Gastroesophageal sphincter (tissue), 4 donors: ENCODE measurements around the gene PBRM1. TPM values are rescaled to one million over a fixed set of nuclear protein-coding genes. Genes with fewer than 3 reads are reported as not detected.
A peak's percentile ranks its signal among the peaks of the same experiment; 100 is the strongest.
"Not testable (repeated sequence)": the region's sequence is repeated elsewhere in the genome, so short reads cannot be mapped to it uniquely, and the experiment has no call there.

Source experiments
- ATAC-seq: fragments of 150-250 bp; one replicate; pipeline ENCODE4 v1.9.1; 2016; ENCODE audit warnings: mild to moderate bottlenecking, moderate library complexity
- H3K27ac ChIP-seq, 4 donors: fragments of 200-600 bp; sonication (generic) in 3 of 4; 1 replicate in 3 of 4; 2 replicates in 1 of 4; pipeline ENCODE4 v1.5.1; 2016 to 2019
- H3K27me3 ChIP-seq: fragments of 200-600 bp; sonication (generic); one replicate; pipeline ENCODE4 v1.5.1; 2019
- H3K36me3 ChIP-seq, 2 donors: fragments of 200-600 bp; sonication (generic); one replicate each; pipeline ENCODE4 v1.5.1; 2019; ENCODE audit warnings: control low read depth in 1 of 2
- H3K4me1 ChIP-seq, 3 donors: fragments of 200-600 bp; sonication (generic); 1 replicate in 2 of 3; 2 replicates in 1 of 3; pipeline ENCODE4 v1.5.1; 2016 to 2019; ENCODE audit warnings: control low read depth in 2 of 3
- H3K4me3 ChIP-seq, 2 donors: fragments of 200-600 bp; sonication (generic); one replicate each; pipeline ENCODE4 v1.5.1; 2019; ENCODE audit warnings: mild to moderate bottlenecking in 1 of 2, moderate library complexity in 1 of 2
- H3K9me3 ChIP-seq, 3 donors: fragments of 200-600 bp; sonication (generic); one replicate each; pipeline ENCODE4 v1.5.1; 2017 to 2019; ENCODE audit warnings: control low read depth in 2 of 3
- EP300 ChIP-seq: sonication (generic); formaldehyde crosslinking; IDR thresholded peaks from one replicate; pipeline ENCODE4 v1.6.1; 2017; ENCODE audit warnings: antibody characterized with exemption, mild to moderate bottlenecking
- POLR2A ChIP-seq, 2 donors: fragments of 450-650 bp; IDR thresholded peaks; one replicate each; pipeline ENCODE4 v1.6.1; 2017; ENCODE audit warnings: antibody characterized with exemption in 2 of 2, mild to moderate bottlenecking in 2 of 2, moderate library complexity in 1 of 2
- POLR2AphosphoS5 ChIP-seq: sonication (generic); formaldehyde crosslinking; IDR thresholded peaks from one replicate; pipeline ENCODE4 v1.6.1; 2017; ENCODE audit warnings: antibody characterized with exemption
- WGBS, 2 donors: methylation state at CpG; one replicate each; pipeline ENCODE4 v1.1.5; 2018; ENCODE audit warnings: low coverage in 1 of 2; 5-methylcytosine and 5-hydroxymethylcytosine counted together
- total RNA-seq, 4 donors: library from RNA; depleted of rRNA; stranded (reverse); fragments of >200 nt; gene quantifications; one replicate each; pipeline ENCODE4 v1.1.0, GENCODE V29; 2016
- TF ChIP-seq, protein P1 (sequence below), 4 experiments: fragments of 200-600 bp in 2 of 4; fragments of 450-650 bp in 2 of 4; sonication (generic) in 1 of 4; IDR thresholded peaks; one replicate each; pipeline ENCODE4 v1.5.1; 2017 to 2019; ENCODE audit warnings: antibody characterized with exemption in 4 of 4, mild to moderate bottlenecking in 2 of 4, moderate library complexity in 2 of 4

PBRM1 gene
- total RNA-seq = 100 to 1,000 TPM in 1 of 4 donors, 10 to 100 TPM in 3; 73.9 to 105 (median 98.4) TPM

DNA sequence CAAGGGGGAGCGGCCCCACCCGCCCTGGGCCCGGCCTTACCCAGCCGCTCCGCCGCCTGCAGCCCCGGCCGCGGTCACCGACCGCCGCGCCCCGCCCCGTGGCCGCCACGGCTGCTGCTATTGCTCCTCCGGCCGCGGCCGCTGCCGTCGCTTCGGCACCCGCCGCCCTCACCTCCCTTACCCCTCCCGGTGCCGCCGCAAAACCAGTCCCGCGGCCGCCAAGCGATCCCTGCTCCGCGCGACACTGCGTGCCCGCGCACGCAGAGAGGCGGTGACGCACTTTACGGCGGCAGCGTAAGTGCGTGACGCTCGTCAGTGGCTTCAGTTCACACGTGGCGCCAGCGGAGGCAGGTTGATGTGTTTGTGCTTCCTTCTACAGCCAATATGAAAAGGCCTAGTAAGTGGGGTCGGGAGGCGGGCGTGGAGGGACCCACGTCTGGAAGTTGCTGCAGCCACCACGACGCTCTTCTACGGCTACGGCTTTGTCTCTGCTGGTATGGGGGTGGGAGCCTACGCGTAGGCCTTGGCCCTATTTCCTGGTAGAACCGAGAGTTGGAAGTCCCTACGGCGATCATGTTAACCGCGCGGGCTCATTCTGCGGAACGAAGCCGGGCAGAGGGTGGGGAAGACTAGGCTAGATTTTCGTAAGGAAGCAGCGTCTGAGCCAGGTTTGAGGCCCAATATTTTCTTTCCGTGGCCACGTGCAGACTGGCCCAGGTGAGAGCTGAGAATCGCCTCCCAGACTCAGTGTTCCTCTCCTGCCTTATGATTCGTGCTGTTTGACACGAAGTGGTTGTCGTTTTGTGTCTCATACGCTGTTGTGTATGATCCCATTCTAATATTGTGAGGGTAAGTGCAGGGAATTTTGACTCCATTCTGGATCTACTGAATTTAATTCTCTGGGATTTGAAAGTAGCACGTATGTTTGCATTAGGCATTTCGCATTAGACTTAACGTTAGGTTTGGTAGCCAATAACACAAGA is at the start of gene PBRM1, which contains the start of gene GNL3:
Gene PBRM1, minus strand, starts transcription at position 205 of the 983 bp plus-strand sequence.
Gene GNL3, plus strand, starts transcription at position 324 of the 983 bp plus-strand sequence. Its CDS starts 61 bp downstream, at position 385.
- Histone ChIP-seq H3K27ac (peak within 1 kb of the TSS; percentile 90 to 100 (median 99)), H3K27me3 (no peaks in the 10 kb centered on the region), H3K4me3 (peak within 1 kb of the TSS; percentile 88 to 95), H3K36me3 (peaks cover 4 to 45% of the 10 kb centered on the region in 2 donors), H3K4me1 (peaks cover 5 to 57% (median 12%) of the 10 kb centered on the region in 3 donors), H3K9me3 (no peaks in the 10 kb centered on the region)
- TF ChIP-seq POLR2A (IDR thresholded peaks at IDR 0.05) = peak; percentile 81
- no peak for TF ChIP-seq EP300
- TF ChIP-seq POLR2AphosphoS5 = peak; percentile 96
- TF ChIP-seq, protein P1, sequence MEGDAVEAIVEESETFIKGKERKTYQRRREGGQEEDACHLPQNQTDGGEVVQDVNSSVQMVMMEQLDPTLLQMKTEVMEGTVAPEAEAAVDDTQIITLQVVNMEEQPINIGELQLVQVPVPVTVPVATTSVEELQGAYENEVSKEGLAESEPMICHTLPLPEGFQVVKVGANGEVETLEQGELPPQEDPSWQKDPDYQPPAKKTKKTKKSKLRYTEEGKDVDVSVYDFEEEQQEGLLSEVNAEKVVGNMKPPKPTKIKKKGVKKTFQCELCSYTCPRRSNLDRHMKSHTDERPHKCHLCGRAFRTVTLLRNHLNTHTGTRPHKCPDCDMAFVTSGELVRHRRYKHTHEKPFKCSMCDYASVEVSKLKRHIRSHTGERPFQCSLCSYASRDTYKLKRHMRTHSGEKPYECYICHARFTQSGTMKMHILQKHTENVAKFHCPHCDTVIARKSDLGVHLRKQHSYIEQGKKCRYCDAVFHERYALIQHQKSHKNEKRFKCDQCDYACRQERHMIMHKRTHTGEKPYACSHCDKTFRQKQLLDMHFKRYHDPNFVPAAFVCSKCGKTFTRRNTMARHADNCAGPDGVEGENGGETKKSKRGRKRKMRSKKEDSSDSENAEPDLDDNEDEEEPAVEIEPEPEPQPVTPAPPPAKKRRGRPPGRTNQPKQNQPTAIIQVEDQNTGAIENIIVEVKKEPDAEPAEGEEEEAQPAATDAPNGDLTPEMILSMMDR (IDR thresholded peaks at IDR 0.05) = no peak
- 0% methylated on average over 12 to 19 of the region's 82 CpGs for WGBS, 2 donors
- ATAC-seq = peak; percentile 97

DNA sequence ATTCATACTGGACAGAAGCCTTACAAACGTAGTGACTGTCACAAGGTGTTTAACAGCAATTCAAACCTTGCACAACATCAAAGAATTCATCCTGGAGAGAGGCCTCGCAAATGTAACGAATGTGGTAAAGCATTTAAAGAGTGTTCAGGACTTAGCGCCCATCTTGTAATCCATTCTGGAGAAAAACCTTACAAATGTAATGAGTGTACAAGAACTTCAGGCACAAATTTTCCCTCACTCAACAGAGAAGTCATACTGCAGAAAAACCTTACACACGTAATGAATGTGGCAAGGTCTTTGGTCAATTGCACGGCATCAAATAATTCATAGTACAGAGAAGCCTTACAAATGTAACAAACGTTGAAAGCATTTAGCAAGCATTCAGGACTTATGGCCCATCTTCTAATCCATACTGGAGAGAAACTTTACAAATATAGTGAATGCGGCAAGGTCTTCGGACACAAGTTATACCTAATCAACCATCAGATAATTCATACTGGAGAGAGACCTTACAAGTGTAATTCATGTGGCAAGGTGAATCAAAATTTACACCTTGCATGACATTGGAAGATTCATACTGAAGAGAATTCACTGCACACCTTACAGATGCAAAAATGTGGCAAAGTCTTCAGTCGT is 47.7 kb upstream of the PBRM1 start:
- 85 to 88% methylated on average over 9 to 10 of the region's 10 CpGs for WGBS, 2 donors
- TF ChIP-seq, protein P1 (IDR thresholded peaks at IDR 0.05) = no peak
- TF ChIP-seq EP300 (no peak), POLR2A (IDR thresholded peaks at IDR 0.05) (no peak), POLR2AphosphoS5 (no peak)
- Histone ChIP-seq H3K27me3 (no peaks in the 10 kb centered on the region), H3K9me3 (peaks cover 0 to 4% (median 0%) of the 10 kb centered on the region in 3 donors), H3K4me3 (no peak overlapping the region), H3K27ac (no peak overlapping the region), H3K4me1 (no peaks in the 10 kb centered on the region), H3K36me3 (peaks cover 0 to 99% of the 10 kb centered on the region in 2 donors)
- no peak for ATAC-seq

DNA sequence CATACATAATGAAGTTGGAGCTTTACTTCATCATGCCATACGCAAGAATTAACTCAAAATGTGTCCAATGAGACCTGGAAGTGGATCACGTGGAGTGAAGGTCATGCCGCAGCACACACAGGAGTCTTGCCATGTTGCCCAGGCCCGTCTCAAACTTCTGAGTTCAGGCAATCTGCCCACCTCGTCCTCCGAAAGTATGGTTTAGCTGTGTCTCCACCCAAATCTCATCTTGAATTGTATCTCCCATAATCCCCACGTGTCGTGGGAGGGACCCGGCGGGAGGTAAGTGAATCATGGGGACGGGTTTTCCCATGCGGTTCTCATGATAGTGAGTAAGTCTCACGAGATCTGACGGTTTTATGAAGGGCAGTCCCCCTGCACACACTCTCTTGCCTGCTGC is 45.9 kb upstream of the PBRM1 start:
- H3K9me3 ChIP-seq = peaks cover 0 to 4% (median 0%) of the 10 kb centered on the region in 3 donors
- 33 to 85% methylated on average over 2 to 12 of the region's 14 CpGs for WGBS, 2 donors
- no peaks in the 10 kb centered on the region for H3K4me1 ChIP-seq
- TF ChIP-seq EP300 (no peak), POLR2A (IDR thresholded peaks at IDR 0.05) (no peak), POLR2AphosphoS5 (no peak)
- TF ChIP-seq, protein P1 (IDR thresholded peaks at IDR 0.05) = no peak
- no peak for ATAC-seq
- no peak overlapping the region for H3K4me3 ChIP-seq
- peaks cover 0 to 89% of the 10 kb centered on the region in 2 donors for H3K36me3 ChIP-seq
- H3K27me3 ChIP-seq = no peaks in the 10 kb centered on the region
- H3K27ac ChIP-seq = no peak overlapping the region

DNA sequence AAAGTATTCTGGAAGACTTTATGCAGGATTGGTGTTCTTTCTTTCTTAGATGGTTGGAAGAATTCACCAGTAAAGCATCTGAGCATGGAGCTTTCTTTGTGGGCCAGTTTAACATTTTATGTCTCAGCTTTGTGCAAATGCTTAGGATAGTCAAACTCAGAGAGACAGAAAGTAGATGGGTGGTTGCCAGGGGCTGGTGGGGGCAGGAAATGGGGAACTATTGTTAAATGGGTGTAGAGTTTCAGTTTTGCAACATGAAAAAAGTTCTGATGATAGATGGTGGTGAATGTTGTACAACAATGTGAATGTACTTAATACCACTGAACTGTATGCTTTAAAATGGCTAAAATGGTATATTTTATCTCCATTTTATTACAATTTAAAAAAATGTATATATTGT is 45.0 kb upstream of the PBRM1 start:
- H3K27me3 ChIP-seq = no peaks in the 10 kb centered on the region
- no peak overlapping the region for H3K4me3 ChIP-seq
- H3K9me3 ChIP-seq = peaks cover 0 to 4% (median 0%) of the 10 kb centered on the region in 3 donors
- H3K27ac ChIP-seq = no peak overlapping the region
- peaks cover 0 to 80% of the 10 kb centered on the region in 2 donors for H3K36me3 ChIP-seq
- no peaks in the 10 kb centered on the region for H3K4me1 ChIP-seq
- ATAC-seq = no peak
- TF ChIP-seq EP300 (no peak), POLR2AphosphoS5 (no peak), POLR2A (IDR thresholded peaks at IDR 0.05) (no peak)
- TF ChIP-seq, protein P1 (IDR thresholded peaks at IDR 0.05) = no peak

DNA sequence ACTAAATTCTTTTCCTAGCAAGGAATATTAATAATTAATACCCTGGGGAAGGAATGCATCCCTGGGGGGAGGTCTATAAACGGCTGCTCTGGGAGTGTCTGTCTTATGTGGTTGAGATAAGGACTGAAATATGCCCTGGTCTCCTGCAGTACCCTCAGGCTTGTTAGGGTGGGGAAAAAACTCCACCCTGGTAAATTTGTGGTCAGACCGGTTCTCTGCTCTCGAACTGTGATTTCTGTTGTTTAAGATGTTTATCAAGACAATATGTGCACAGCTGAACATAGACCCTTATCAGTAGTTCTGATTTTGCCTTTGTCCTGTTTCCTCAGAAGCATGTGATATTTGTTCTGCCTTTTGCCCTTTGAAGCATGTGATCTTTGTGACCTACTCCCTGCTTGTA is 43.0 kb upstream of the PBRM1 start:
- H3K36me3 ChIP-seq = peaks cover 0 to 60% of the 10 kb centered on the region in 2 donors
- ATAC-seq, H3K27ac ChIP-seq, H3K9me3 ChIP-seq, H3K4me1 ChIP-seq, H3K4me3 ChIP-seq, H3K27me3 ChIP-seq: not testable (repeated sequence)
- 75 to 97% methylated on average over 3 of the region's 3 CpGs for WGBS, 2 donors
